Mesendoderm (in vitro differentiated cells): ENCODE data around the gene ELOVL2.

Experiments
- DNase-seq: peaks from one replicate; pipeline ENCODE4 v3.0.0; 2013
- H2AK5ac ChIP-seq: 2 replicates; pipeline ENCODE4 v1.6.1; 2013; ENCODE audit warnings: low read length, inconsistent platforms
- H2BK120ac ChIP-seq: 2 replicates; pipeline ENCODE4 v1.6.1; 2013; ENCODE audit warnings: low read depth, mild to moderate bottlenecking, low read length, moderate library complexity, mixed read lengths
- H2BK15ac ChIP-seq: replicated peaks from 2 replicates; pipeline ENCODE4 v1.6.1; 2013; ENCODE audit warnings: low read depth, mild to moderate bottlenecking, moderate library complexity
- H2BK5ac ChIP-seq: 2 replicates; pipeline ENCODE4 v1.6.1; 2013; ENCODE audit warnings: low read length, inconsistent platforms
- H3K18ac ChIP-seq: 2 replicates; pipeline ENCODE4 v1.6.1; 2013; ENCODE audit warnings: mild to moderate bottlenecking, low read length, mixed read lengths
- H3K23ac ChIP-seq: one replicate; pipeline ENCODE4 v1.6.1; 2013; ENCODE audit warnings: low read length
- H3K27ac ChIP-seq: 2 replicates; pipeline ENCODE4 v1.5.1; 2013; ENCODE audit warnings: low read depth, mild to moderate bottlenecking, inconsistent platforms, low read length, moderate library complexity
- H3K27me3 ChIP-seq: 2 replicates; pipeline ENCODE4 v1.6.1; 2013; ENCODE audit warnings: low read length, control low read depth, mild to moderate bottlenecking, inconsistent platforms; ENCODE audit not compliant: insufficient read depth, poor library complexity
- H3K36me3 ChIP-seq: 2 replicates; pipeline ENCODE4 v1.6.1; 2013; ENCODE audit warnings: low read length, inconsistent platforms; ENCODE audit not compliant: control insufficient read depth, insufficient read depth
- H3K4ac ChIP-seq: one replicate; pipeline ENCODE4 v1.6.1; 2013; ENCODE audit warnings: low read depth, mild to moderate bottlenecking, low read length, moderate library complexity
- H3K4me1 ChIP-seq: 2 replicates; pipeline ENCODE4 v1.6.1; 2013; ENCODE audit warnings: low read depth, low read length, inconsistent platforms; ENCODE audit not compliant: control insufficient read depth
- H3K4me2 ChIP-seq: 2 replicates; pipeline ENCODE4 v1.6.1; 2013; ENCODE audit warnings: low read length
- H3K4me3 ChIP-seq: 2 replicates; pipeline ENCODE4 v1.5.1; 2013; ENCODE audit warnings: mild to moderate bottlenecking, low read length
- H3K56ac ChIP-seq: one replicate; pipeline ENCODE4 v1.6.1; 2013; ENCODE audit warnings: low read length
- H3K79me1 ChIP-seq: 2 replicates; pipeline ENCODE4 v1.6.1; 2013; ENCODE audit warnings: low read length, inconsistent platforms
- H3K79me2 ChIP-seq: 2 replicates; pipeline ENCODE4 v1.6.1; 2013; ENCODE audit warnings: mild to moderate bottlenecking, low read length; ENCODE audit not compliant: control insufficient read depth, insufficient read depth
- H3K9ac ChIP-seq: 2 replicates; pipeline ENCODE4 v1.6.1; 2013; ENCODE audit warnings: low read length, inconsistent platforms
- H4K5ac ChIP-seq: one replicate; pipeline ENCODE4 v1.6.1; 2013; ENCODE audit warnings: low read length
- H4K8ac ChIP-seq: one replicate; pipeline ENCODE4 v1.6.1; 2013; ENCODE audit warnings: low read depth, mild to moderate bottlenecking, control low read depth, low read length, moderate library complexity
- WGBS: extraction: QIAGEN DNeasy Blood & Tissue Kit; methylation state at CpG from one replicate; pipeline ENCODE4 v1.1.7; 2013; ENCODE audit warnings: low lambda C conversion rate, missing lambda C conversion rate; ENCODE audit not compliant: insufficient coverage; ENCODE audit errors: extremely low coverage; 5-methylcytosine and 5-hydroxymethylcytosine counted together

ELOVL2 gene

GRCh38 chr6:11076540-11076939 is 32.4 kb upstream of the ELOVL2 start:
- H3K4me2 ChIP-seq: no peak overlapping the region
- H3K18ac ChIP-seq: no peak overlapping the region
- no peak for DNase-seq
- H3K23ac ChIP-seq: no peak overlapping the region
- no peak overlapping the region for H4K8ac ChIP-seq
- no peak overlapping the region for H3K4me3 ChIP-seq
- H3K79me1 ChIP-seq: no peaks in the 10 kb centered on the region
- no peak overlapping the region for H2BK15ac ChIP-seq
- H3K27me3 ChIP-seq: no peaks in the 10 kb centered on the region
- H3K27ac ChIP-seq: no peak overlapping the region
- no peak overlapping the region for H3K4ac ChIP-seq
- H2AK5ac ChIP-seq: no peak overlapping the region
- no peak overlapping the region for H3K56ac ChIP-seq
- H2BK5ac ChIP-seq: no peak overlapping the region
- H3K9ac ChIP-seq: no peak overlapping the region
- no peaks in the 10 kb centered on the region for H3K4me1 ChIP-seq
- WGBS: no CpG with 5 or more reads among the region's 2 CpGs
- H3K36me3 ChIP-seq: no peaks in the 10 kb centered on the region
- no peak overlapping the region for H4K5ac ChIP-seq
- H2BK120ac ChIP-seq: no peak overlapping the region
- no peaks in the 10 kb centered on the region for H3K79me2 ChIP-seq

- Histone ChIP-seq H3K79me2 (no peaks in the 10 kb centered on the region), H4K5ac (no peak overlapping the region), H3K56ac (no peak overlapping the region), H2BK15ac (no peak overlapping the region), H3K27ac (no peak overlapping the region), H3K4me3 (no peak overlapping the region), H3K4me2 (no peak overlapping the region), H4K8ac (no peak overlapping the region), H3K23ac (no peak overlapping the region), H2AK5ac (no peak overlapping the region), H3K18ac (no peak overlapping the region), H3K27me3 (no peaks in the 10 kb centered on the region), H3K9ac (no peak overlapping the region), H3K4me1 (no peaks in the 10 kb centered on the region), H3K79me1 (no peaks in the 10 kb centered on the region), H2BK5ac (no peak overlapping the region), H3K4ac (no peak overlapping the region), H2BK120ac (no peak overlapping the region), H3K36me3 (no peaks in the 10 kb centered on the region)
- no CpG with 5 or more reads among the region's 4 CpGs for WGBS
- no peak for DNase-seq
Measured at GRCh38 chr6:11072101-11072500, 28.0 kb upstream of the ELOVL2 start.

GRCh38 chr6:11069760-11070159 is 25.7 kb upstream of the ELOVL2 start:
- H3K4me1 ChIP-seq: no peaks in the 10 kb centered on the region
- no peak overlapping the region for H3K27ac ChIP-seq
- H4K5ac ChIP-seq: no peak overlapping the region
- no peak overlapping the region for H3K4ac ChIP-seq
- H3K4me3 ChIP-seq: no peak overlapping the region
- H4K8ac ChIP-seq: no peak overlapping the region
- H3K79me1 ChIP-seq: no peaks in the 10 kb centered on the region
- H3K56ac ChIP-seq: no peak overlapping the region
- no peaks in the 10 kb centered on the region for H3K36me3 ChIP-seq
- H3K4me2 ChIP-seq: no peak overlapping the region
- no peak overlapping the region for H3K23ac ChIP-seq
- no peak overlapping the region for H2BK5ac ChIP-seq
- no peak overlapping the region for H2BK15ac ChIP-seq
- WGBS: no CpG with 5 or more reads among the region's 2 CpGs
- no peaks in the 10 kb centered on the region for H3K79me2 ChIP-seq
- DNase-seq: no peak
- no peak overlapping the region for H2AK5ac ChIP-seq
- H3K9ac ChIP-seq: no peak overlapping the region
- no peak overlapping the region for H3K18ac ChIP-seq
- no peak overlapping the region for H2BK120ac ChIP-seq
- H3K27me3 ChIP-seq: no peaks in the 10 kb centered on the region

GRCh38 chr6:11067348-11067747 is 23.2 kb upstream of the ELOVL2 start:
- Histone ChIP-seq H3K79me2 (no peaks in the 10 kb centered on the region), H2BK5ac (no peak overlapping the region), H3K36me3 (no peaks in the 10 kb centered on the region), H3K4me1 (no peaks in the 10 kb centered on the region), H3K4me2 (no peak overlapping the region), H2BK120ac (no peak overlapping the region), H3K4ac (no peak overlapping the region), H3K56ac (no peak overlapping the region), H2AK5ac (no peak overlapping the region), H4K5ac (no peak overlapping the region), H3K27me3 (no peaks in the 10 kb centered on the region), H3K79me1 (no peaks in the 10 kb centered on the region), H3K23ac (no peak overlapping the region), H3K4me3 (no peak overlapping the region), H3K27ac (no peak overlapping the region), H2BK15ac (no peak overlapping the region), H3K18ac (no peak overlapping the region), H4K8ac (no peak overlapping the region), H3K9ac (no peak overlapping the region)
- WGBS: no CpG with 5 or more reads among the region's 2 CpGs
- no peak for DNase-seq

- no peak overlapping the region for H3K4me2 ChIP-seq
- H3K79me1 ChIP-seq: no peaks in the 10 kb centered on the region
- no peaks in the 10 kb centered on the region for H3K79me2 ChIP-seq
- H3K4me1 ChIP-seq: no peaks in the 10 kb centered on the region
- no peak overlapping the region for H3K4me3 ChIP-seq
- no peak overlapping the region for H2BK5ac ChIP-seq
- H3K56ac ChIP-seq: no peak overlapping the region
- no peak for DNase-seq
- H3K4ac ChIP-seq: no peak overlapping the region
- no CpG with 5 or more reads among the region's 6 CpGs for WGBS
- no peak overlapping the region for H2BK15ac ChIP-seq
- no peak overlapping the region for H3K18ac ChIP-seq
- no peak overlapping the region for H2BK120ac ChIP-seq
- H3K27ac ChIP-seq: no peak overlapping the region
- no peak overlapping the region for H4K5ac ChIP-seq
- no peaks in the 10 kb centered on the region for H3K27me3 ChIP-seq
- no peak overlapping the region for H2AK5ac ChIP-seq
- no peak overlapping the region for H3K23ac ChIP-seq
- H3K9ac ChIP-seq: no peak overlapping the region
- no peak overlapping the region for H4K8ac ChIP-seq
- no peaks in the 10 kb centered on the region for H3K36me3 ChIP-seq
Measured at GRCh38 chr6:11066505-11067347, 22.6 kb upstream of the ELOVL2 start.
